Measurements from ENCODE around the gene KCNK13. TPM values are rescaled to one million over a fixed set of nuclear protein-coding genes. Genes with fewer than 3 reads are reported as not detected.

The KCNK13 gene
- total and polyA plus RNA-seq, 2 donors = 1.0 to 1.1 TPM

- Histone ChIP-seq H3K9me3 (ENCODE audit: control insufficient read depth in 2 of 2, insufficient read depth in 1 of 2, low read length in 1 of 2) (peaks cover 0 to 3% of the 10 kb centered on the region in 2 donors), H3K27ac (ENCODE audit: low read depth in 1 of 2, low read length in 1 of 2) (no peak overlapping the region), H3K4me1 (ENCODE audit: control insufficient read depth in 2 of 2, insufficient read depth in 2 of 2, low read length in 2 of 2) (peaks cover 7 to 14% of the 10 kb centered on the region in 2 donors), H3K36me3 (ENCODE audit: control insufficient read depth in 2 of 2, insufficient read depth in 2 of 2, low read length in 1 of 2) (no peaks in the 10 kb centered on the region), H3K27me3 (ENCODE audit: control insufficient read depth in 2 of 2, insufficient read depth in 1 of 2, low read length in 1 of 2) (peaks cover 28 to 44% of the 10 kb centered on the region in 2 donors), H3K4me3 (ENCODE audit: low read length in 2 of 2) (no peak overlapping the region)
- WGBS = 72% methylated on average over 8 of the region's 8 CpGs
- no peak for DNase-seq (ENCODE audit: low read depth in 6 of 9, low spot score in 9 of 9)
These were observed 5.0 kb upstream of the KCNK13 start for GRCh38 chr14:90056826-90057225.

- Histone ChIP-seq H3K4me3 (ENCODE audit: low read length in 2 of 2) (no peak overlapping the region), H3K27ac (ENCODE audit: low read depth in 1 of 2, low read length in 1 of 2) (no peak overlapping the region), H3K4me1 (ENCODE audit: control insufficient read depth in 2 of 2, insufficient read depth in 2 of 2, low read length in 2 of 2) (peaks cover 11 to 21% of the 10 kb centered on the region in 2 donors), H3K27me3 (ENCODE audit: control insufficient read depth in 2 of 2, insufficient read depth in 1 of 2, low read length in 1 of 2) (peaks cover 43 to 64% of the 10 kb centered on the region in 2 donors), H3K9me3 (ENCODE audit: control insufficient read depth in 2 of 2, insufficient read depth in 1 of 2, low read length in 1 of 2) (peaks cover 1 to 3% of the 10 kb centered on the region in 2 donors), H3K36me3 (ENCODE audit: control insufficient read depth in 2 of 2, insufficient read depth in 2 of 2, low read length in 1 of 2) (no peaks in the 10 kb centered on the region)
- DNase-seq (ENCODE audit: low read depth in 6 of 9, low spot score in 9 of 9) = no peak
- 95% methylated on average over 7 of the region's 7 CpGs for WGBS
These were observed 2.8 kb upstream of the KCNK13 start for GRCh38 chr14:90058876-90059458.

- Histone ChIP-seq H3K9me3 (ENCODE audit: control insufficient read depth in 2 of 2, insufficient read depth in 1 of 2, low read length in 1 of 2) (peaks cover 1 to 3% of the 10 kb centered on the region in 2 donors), H3K4me1 (ENCODE audit: control insufficient read depth in 2 of 2, insufficient read depth in 2 of 2, low read length in 2 of 2) (peaks cover 11 to 21% of the 10 kb centered on the region in 2 donors), H3K27me3 (ENCODE audit: control insufficient read depth in 2 of 2, insufficient read depth in 1 of 2, low read length in 1 of 2) (peaks cover 50 to 76% of the 10 kb centered on the region in 2 donors), H3K4me3 (ENCODE audit: low read length in 2 of 2) (peak overlapping the region; percentile 21 to 50), H3K27ac (ENCODE audit: low read depth in 1 of 2, low read length in 1 of 2) (no peak overlapping the region), H3K36me3 (ENCODE audit: control insufficient read depth in 2 of 2, insufficient read depth in 2 of 2, low read length in 1 of 2) (no peaks in the 10 kb centered on the region)
- WGBS = 1% methylated on average over 80 of the region's 80 CpGs
- peak in 5 of 9 donors; percentile 18 to 65 (median 37) for DNase-seq (ENCODE audit: low read depth in 6 of 9, low spot score in 9 of 9)
These were observed 1.4 kb upstream of the KCNK13 start for GRCh38 chr14:90060312-90060964.

GRCh38 chr14:90060965-90061684, 669 bp upstream of the KCNK13 start:
- peak overlapping the region; percentile 21 to 50 for H3K4me3 ChIP-seq (ENCODE audit: low read length in 2 of 2)
- no peaks in the 10 kb centered on the region for H3K36me3 ChIP-seq (ENCODE audit: control insufficient read depth in 2 of 2, insufficient read depth in 2 of 2, low read length in 1 of 2)
- H3K27ac ChIP-seq (ENCODE audit: low read depth in 1 of 2, low read length in 1 of 2) = no peak overlapping the region
- WGBS = 3% methylated on average over 60 of the region's 60 CpGs
- peaks cover 11 to 21% of the 10 kb centered on the region in 2 donors for H3K4me1 ChIP-seq (ENCODE audit: control insufficient read depth in 2 of 2, insufficient read depth in 2 of 2, low read length in 2 of 2)
- peaks cover 50 to 82% of the 10 kb centered on the region in 2 donors for H3K27me3 ChIP-seq (ENCODE audit: control insufficient read depth in 2 of 2, insufficient read depth in 1 of 2, low read length in 1 of 2)
- peaks cover 1 to 3% of the 10 kb centered on the region in 2 donors for H3K9me3 ChIP-seq (ENCODE audit: control insufficient read depth in 2 of 2, insufficient read depth in 1 of 2, low read length in 1 of 2)
- no peak for DNase-seq (ENCODE audit: low read depth in 6 of 9, low spot score in 9 of 9)

- DNase-seq (ENCODE audit: low read depth in 6 of 9, low spot score in 9 of 9) = peak in 1 of 9 donors; percentile 4
- Histone ChIP-seq H3K27me3 (ENCODE audit: control insufficient read depth in 2 of 2, insufficient read depth in 1 of 2, low read length in 1 of 2) (peaks cover 50 to 78% of the 10 kb centered on the region in 2 donors), H3K27ac (ENCODE audit: low read depth in 1 of 2, low read length in 1 of 2) (no peak overlapping the region)
These were observed 467 bp downstream of the KCNK13 start for GRCh38 chr14:90062127-90062794.

GRCh38 chr14:90062822-90063539, 1.2 kb downstream of the KCNK13 start:
- no peak overlapping the region for H3K4me3 ChIP-seq (ENCODE audit: low read length in 2 of 2)

More at GRCh38 chr14:90062127-90062794, 467 bp downstream of the KCNK13 start:
- Histone ChIP-seq H3K4me1 (ENCODE audit: control insufficient read depth in 2 of 2, insufficient read depth in 2 of 2, low read length in 2 of 2) (peaks cover 11 to 21% of the 10 kb centered on the region in 2 donors), H3K4me3 (ENCODE audit: low read length in 2 of 2) (peak overlapping the region in 1 of 2 donors; percentile 50), H3K9me3 (ENCODE audit: control insufficient read depth in 2 of 2, insufficient read depth in 1 of 2, low read length in 1 of 2) (peaks cover 1 to 3% of the 10 kb centered on the region in 2 donors), H3K36me3 (ENCODE audit: control insufficient read depth in 2 of 2, insufficient read depth in 2 of 2, low read length in 1 of 2) (no peaks in the 10 kb centered on the region)
- 1% methylated on average over 63 of the region's 63 CpGs for WGBS

GRCh38 chr14:90072350-90072749, 10.6 kb downstream of the KCNK13 start:
- Histone ChIP-seq H3K4me3 (ENCODE audit: low read length in 2 of 2) (no peak overlapping the region), H3K9me3 (ENCODE audit: control insufficient read depth in 2 of 2, insufficient read depth in 1 of 2, low read length in 1 of 2) (no peaks in the 10 kb centered on the region), H3K4me1 (ENCODE audit: control insufficient read depth in 2 of 2, insufficient read depth in 2 of 2, low read length in 2 of 2) (no peaks in the 10 kb centered on the region), H3K27ac (ENCODE audit: low read depth in 1 of 2, low read length in 1 of 2) (no peak overlapping the region), H3K36me3 (ENCODE audit: control insufficient read depth in 2 of 2, insufficient read depth in 2 of 2, low read length in 1 of 2) (no peaks in the 10 kb centered on the region), H3K27me3 (ENCODE audit: control insufficient read depth in 2 of 2, insufficient read depth in 1 of 2, low read length in 1 of 2) (peaks cover 0 to 7% of the 10 kb centered on the region in 2 donors)
- no peak for DNase-seq (ENCODE audit: low read depth in 6 of 9, low spot score in 9 of 9)
- 91% methylated on average over 6 of the region's 6 CpGs for WGBS

More at GRCh38 chr14:90062822-90063539, 1.2 kb downstream of the KCNK13 start:
- Histone ChIP-seq H3K36me3 (ENCODE audit: control insufficient read depth in 2 of 2, insufficient read depth in 2 of 2, low read length in 1 of 2) (no peaks in the 10 kb centered on the region), H3K27ac (ENCODE audit: low read depth in 1 of 2, low read length in 1 of 2) (no peak overlapping the region), H3K9me3 (ENCODE audit: control insufficient read depth in 2 of 2, insufficient read depth in 1 of 2, low read length in 1 of 2) (peaks cover 1 to 3% of the 10 kb centered on the region in 2 donors), H3K4me1 (ENCODE audit: control insufficient read depth in 2 of 2, insufficient read depth in 2 of 2, low read length in 2 of 2) (peaks cover 11 to 21% of the 10 kb centered on the region in 2 donors), H3K27me3 (ENCODE audit: control insufficient read depth in 2 of 2, insufficient read depth in 1 of 2, low read length in 1 of 2) (peaks cover 50 to 78% of the 10 kb centered on the region in 2 donors)
- no peak for DNase-seq (ENCODE audit: low read depth in 6 of 9, low spot score in 9 of 9)
- 21% methylated on average over 11 of the region's 11 CpGs for WGBS

- no peak for DNase-seq (ENCODE audit: low read depth in 6 of 9, low spot score in 9 of 9)
- Histone ChIP-seq H3K4me3 (ENCODE audit: low read length in 2 of 2) (no peak overlapping the region), H3K36me3 (ENCODE audit: control insufficient read depth in 2 of 2, insufficient read depth in 2 of 2, low read length in 1 of 2) (no peaks in the 10 kb centered on the region), H3K4me1 (ENCODE audit: control insufficient read depth in 2 of 2, insufficient read depth in 2 of 2, low read length in 2 of 2) (no peaks in the 10 kb centered on the region), H3K9me3 (ENCODE audit: control insufficient read depth in 2 of 2, insufficient read depth in 1 of 2, low read length in 1 of 2) (no peaks in the 10 kb centered on the region), H3K27ac (ENCODE audit: low read depth in 1 of 2, low read length in 1 of 2) (no peak overlapping the region), H3K27me3 (ENCODE audit: control insufficient read depth in 2 of 2, insufficient read depth in 1 of 2, low read length in 1 of 2) (no peaks in the 10 kb centered on the region)
- 87% methylated on average over 2 of the region's 2 CpGs for WGBS
These were observed 17.8 kb downstream of the KCNK13 start for GRCh38 chr14:90079576-90079975.
